ENCODE data around the gene OSBPL1A.
"Not testable (repeated sequence)": the region's sequence is repeated elsewhere in the genome, so short reads cannot be mapped to it uniquely, and the experiment has no call there.

DNA sequence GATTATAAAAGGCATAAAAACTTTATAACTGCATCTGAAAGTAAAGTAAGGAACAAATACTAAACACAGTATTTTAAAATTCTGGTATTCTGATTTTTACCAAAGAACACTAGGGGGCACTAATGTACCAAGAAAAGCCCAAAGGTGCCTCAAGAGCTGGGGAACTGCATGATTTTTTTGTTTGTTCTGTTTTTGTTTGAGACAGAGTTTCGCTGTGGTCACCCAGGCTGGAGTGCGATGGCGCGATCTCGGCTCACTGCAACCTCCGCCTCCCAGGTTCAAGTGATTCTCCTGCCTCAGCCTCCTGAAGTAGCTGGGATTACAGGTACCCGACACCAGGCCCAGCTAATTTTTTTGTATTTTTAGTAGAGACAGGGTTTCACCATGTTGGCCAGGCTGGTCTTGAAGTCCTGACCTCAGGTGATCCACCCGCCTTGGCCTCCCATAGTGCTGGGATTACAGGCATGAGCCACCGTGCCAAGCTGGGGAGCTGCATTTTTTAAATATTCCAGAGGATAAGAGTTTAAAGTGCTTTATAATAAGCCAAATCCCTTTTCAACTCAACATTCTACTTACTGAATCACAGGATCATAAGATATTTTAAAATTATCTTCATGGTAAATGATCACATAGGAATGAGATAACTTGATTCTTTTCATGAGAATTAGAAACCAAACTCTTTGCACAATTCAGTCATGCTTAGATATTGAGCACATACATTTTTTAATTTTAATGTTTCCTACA lies 37.7 kb downstream of the OSBPL1A start:
- TF ChIP-seq POLR2AphosphoS5, POLR2A (IDR thresholded peaks at IDR 0.05; ENCODE audit: low read depth, low read length): not testable (repeated sequence)
